GM12878 (cell line): Measurements from ENCODE around the gene ATRN. TPM values are rescaled to one million over a fixed set of nuclear protein-coding genes. Genes with fewer than 3 reads are reported as not detected.

Experiments used
- ATAC-seq: fragments of 200-7000 bp; cut with Tn5 transposase; 3 replicates; pipeline ENCODE4 v1.9.1; 2020; ENCODE audit warnings: mild to moderate bottlenecking, moderate library complexity
- BruUV-seq: library from RNA; stranded (reverse); fragments of 400-500 nt; replicated peaks from 2 replicates; lab custom pipeline; 2021; lab: Mats Ljungman, UMichigan
- CTCF ChIA-PET: fragments of 300-600 bp; sonication (Branson Sonifier 250); formaldehyde crosslinking; extraction: SDS; loops from one replicate; lab custom pipeline; 2021; ENCODE audit warnings: inconsistent platforms; lab: Yijun Ruan, JAX
- POLR2A ChIA-PET: fragments of 350-600 bp; formaldehyde crosslinking; extraction: SDS; loops from one replicate; lab custom pipeline; 2021; ENCODE audit warnings: inconsistent platforms; lab: Charles Lee
- RAD21 ChIA-PET: fragments of 300-600 bp; sonication (Branson Sonifier 250); formaldehyde crosslinking; loops from one replicate; lab custom pipeline; 2023; ENCODE audit warnings: antibody characterized with exemption; ENCODE audit not compliant: unreplicated experiment; lab: Charles Lee
- SMC1A ChIA-PET: fragments of 300-600 bp; sonication (Branson Sonifier 250); formaldehyde crosslinking; loops from one replicate; lab custom pipeline; 2023; ENCODE audit not compliant: unreplicated experiment, uncharacterized antibody; lab: Charles Lee
- DNase-seq: peaks from one replicate; pipeline ENCODE4 v3.0.0-alpha.2; 2011; ENCODE audit warnings: low read depth, low spot score
- FAIRE-seq: peaks from 3 replicates; lab custom pipeline; 2011; peaks lifted over from hg19 to GRCh38; lab: Jason Lieb, UNC
- H2AFZ ChIP-seq: 2 replicates; pipeline ENCODE4 v1.6.0; 2011; ENCODE audit warnings: low read depth, low read length, control low read depth; ENCODE audit not compliant: control insufficient read depth
- H3K27ac ChIP-seq: 2 replicates; pipeline ENCODE4 v1.5.1; 2011; ENCODE audit warnings: control low read depth; ENCODE audit not compliant: control insufficient read depth, insufficient read depth
- H3K27me3 ChIP-seq, 2 experiments: replicated peaks in 1 of 2; 2 replicates each; pipeline versions ENCODE4 v1.6.0 to v1.6.1; 2011; ENCODE audit warnings: low read length in 1 of 2; ENCODE audit not compliant: control insufficient read depth in 2 of 2, insufficient read depth in 2 of 2
- H3K36me3 ChIP-seq, 2 experiments: 2 replicates each; pipeline ENCODE4 v1.5.1; 2011; ENCODE audit warnings: low read length in 1 of 2; ENCODE audit not compliant: control insufficient read depth in 2 of 2, insufficient read depth in 2 of 2
- H3K4me1 ChIP-seq: 2 replicates; pipeline ENCODE4 v1.6.1; 2011; ENCODE audit warnings: mild to moderate bottlenecking, low read length, moderate library complexity, mixed read lengths; ENCODE audit not compliant: control insufficient read depth, insufficient read depth
- H3K4me2 ChIP-seq: 2 replicates; pipeline ENCODE4 v1.6.0; 2011; ENCODE audit warnings: control low read depth; ENCODE audit not compliant: control insufficient read depth, insufficient read depth
- H3K4me3 ChIP-seq: fragments of 200-600 bp; sonication (generic); 2 replicates; pipeline ENCODE4 v1.5.1; 2016
- H3K79me2 ChIP-seq: 2 replicates; pipeline ENCODE4 v1.6.0; 2011; ENCODE audit warnings: low read length; ENCODE audit not compliant: control insufficient read depth, insufficient read depth
- H3K9ac ChIP-seq: 2 replicates; pipeline ENCODE4 v1.8.0; 2011; ENCODE audit warnings: low read length, control low read depth, mixed read lengths; ENCODE audit not compliant: control insufficient read depth, insufficient read depth
- H3K9me3 ChIP-seq: replicated peaks from 3 replicates; pipeline ENCODE4 v1.5.1; 2011; ENCODE audit warnings: mild to moderate bottlenecking, low read length; ENCODE audit not compliant: control insufficient read depth, insufficient read depth
- H4K20me1 ChIP-seq: 2 replicates; pipeline ENCODE4 v1.6.0; 2011; ENCODE audit not compliant: control insufficient read depth, insufficient read depth
- CBX3 ChIP-seq: fragments of 200-600 bp; sonication (generic); IDR thresholded peaks from 2 replicates; pipeline ENCODE4 v1.6.1; 2016; ENCODE audit warnings: low read depth, borderline replicate concordance
- IRF4 ChIP-seq: IDR thresholded peaks from 2 replicates; pipeline ENCODE4 v1.6.1; 2011; ENCODE audit warnings: low read depth, low read length
- KDM1A ChIP-seq: fragments of 200-600 bp; sonication (generic); IDR thresholded peaks from 2 replicates; pipeline ENCODE4 v1.6.1; 2016; ENCODE audit warnings: borderline replicate concordance
- NFIC ChIP-seq: IDR thresholded peaks from 2 replicates; pipeline ENCODE4 v1.6.1; 2012; ENCODE audit warnings: low read depth, mild to moderate bottlenecking, inconsistent platforms, low read length, moderate library complexity
- NFXL1 ChIP-seq: fragments of 450-650 bp; IDR thresholded peaks from 2 replicates; pipeline ENCODE4 v1.6.1; 2017; ENCODE audit warnings: antibody characterized with exemption, mild to moderate bottlenecking, borderline replicate concordance
- PBX3 ChIP-seq: IDR thresholded peaks from 2 replicates; pipeline ENCODE4 v1.6.1; 2011; ENCODE audit warnings: mild to moderate bottlenecking, low read depth, low read length, moderate library complexity; ENCODE audit not compliant: insufficient replicate concordance
- RAD21 ChIP-seq: IDR thresholded peaks from 2 replicates; pipeline ENCODE4 v1.6.1; 2011; ENCODE audit warnings: mild to moderate bottlenecking, low read depth, low read length, moderate library complexity; ENCODE audit not compliant: insufficient read depth
- ZNF217 ChIP-seq: fragments of 450-650 bp; IDR thresholded peaks from 2 replicates; pipeline ENCODE4 v1.6.1; 2017; ENCODE audit warnings: antibody characterized with exemption, mild to moderate bottlenecking
- ZNF592 ChIP-seq: fragments of 450-650 bp; IDR thresholded peaks from 2 replicates; pipeline ENCODE4 v1.6.1; 2017; ENCODE audit warnings: mild to moderate bottlenecking, moderate library complexity
- ZSCAN29 ChIP-seq: fragments of 450-650 bp; IDR thresholded peaks from 2 replicates; pipeline ENCODE4 v1.6.1; 2017; ENCODE audit warnings: mild to moderate bottlenecking, moderate library complexity
- WGBS: methylation state at CpG from one replicate; pipeline ENCODE4 v1.1.6; 2016; ENCODE audit warnings: low lambda C conversion rate; ENCODE audit not compliant: insufficient replicate concordance, insufficient coverage; ENCODE audit errors: missing lambda C conversion rate; 5-methylcytosine and 5-hydroxymethylcytosine counted together
- in situ Hi-C: fragments of 300-500 bp; cut with MboI; formaldehyde crosslinking; loops from 9 replicates; pipeline ENCODE4 v1.14.3; 2018; ENCODE audit warnings: mixed read lengths
- intact Hi-C: fragments of 100-400 bp; cut with micrococcal nuclease; formaldehyde crosslinking; loops from one replicate; pipeline ENCODE4 v1.14.2; 2022; ENCODE audit not compliant: unreplicated experiment
- polyA plus RNA-seq, 11 experiments: library from polyadenylated mRNA; depleted of rRNA in 4 of 11; unstranded in 6 of 11; stranded (reverse) in 5 of 11; fragments of >200 nt; fragmentation: Nextera tagmentation in 4 of 11; fragmentation: Illumina TruSeq in 1 of 11; extraction: Ambion mirVana in 4 of 11; extraction: Trizol in 1 of 11; gene quantifications; 1 replicate in 1 of 11; 2 replicates in 10 of 11; pipeline versions ENCODE4 v1.2.1 to v1.2.3, GENCODE V29; 2011 to 2016; ENCODE audit warnings: inconsistent platforms in 2 of 11, missing spikeins in 2 of 11, low read depth in 1 of 11
- total RNA-seq, 4 experiments: library from RNA; depleted of rRNA in 3 of 4; stranded (reverse); fragments of >200 nt in 3 of 4; fragmentation: Illumina TruSeq in 1 of 4; extraction: Trizol in 1 of 4; gene quantifications; 2 replicates each; pipeline versions ENCODE4 v1.2.1 to v1.2.3, GENCODE V29; 2013 to 2021
- TF ChIP-seq, protein P1 (sequence below): IDR thresholded peaks from 2 replicates; pipeline ENCODE4 v1.6.1; 2012; ENCODE audit warnings: low read depth, low read length, improper control_type of control experiment

Gene ATRN
- total and polyA plus RNA-seq, 10 of the 15 experiments (the other 5 are each of a cell fraction or from before 2014, with no cell fraction given), result 0.71 to 11.6 (median 6.9) TPM

DNA sequence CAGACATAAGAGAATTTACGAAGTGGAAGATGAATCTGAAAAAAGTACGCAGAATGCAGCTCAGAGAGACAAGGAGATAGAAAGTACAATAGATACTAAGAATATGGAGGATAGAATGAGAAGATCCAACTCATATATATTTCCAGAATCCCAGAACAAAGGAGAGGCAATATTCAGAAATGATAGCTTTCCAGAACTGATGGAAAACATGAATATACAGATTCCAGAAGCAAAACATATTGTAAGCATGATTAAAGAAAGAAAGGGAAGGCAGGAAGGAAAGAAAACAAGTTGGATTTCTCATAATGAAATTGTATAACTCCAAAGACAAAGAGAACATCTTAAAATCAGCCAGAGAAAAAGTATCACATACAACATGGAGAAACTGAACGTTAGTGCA is 169.4 kb downstream of the ATRN start:
- RAD21 ChIA-PET, result no interaction called here
- 97% methylated on average over 3 of the region's 3 CpGs for WGBS
- no TSS peak for BruUV-seq
- SMC1A ChIA-PET, result interaction anchor here (1.1 to 1.4 kb wide), 3 partner anchors 18 to 100 kb away, joined by 3 read pairs; no protein-coding TSS in a partner anchor
- no peaks in the 10 kb centered on the region for H3K79me2 ChIP-seq
- H3K9ac ChIP-seq, result no peak overlapping the region
- no peak overlapping the region for H3K27ac ChIP-seq
- no peak for ATAC-seq
- H3K36me3 ChIP-seq, result peaks cover 0 to 7% of the 10 kb centered on the region in 2 experiments; a peak in 2 of 4 replicates
- intact Hi-C loops (no loop called here), in situ Hi-C loops (no loop called here)
- H3K4me3 ChIP-seq, result no peak overlapping the region
- no peaks in the 10 kb centered on the region for H4K20me1 ChIP-seq
- no peak overlapping the region for H2AFZ ChIP-seq
- CTCF ChIA-PET, result interaction anchor here (0.9 to 1.5 kb wide), 2 partner anchors 70 to 77 kb away, joined by 3 read pairs; no protein-coding TSS in a partner anchor
- DNase-seq, result no peak
- H3K4me1 ChIP-seq, result no peaks in the 10 kb centered on the region
- no peak for TF ChIP-seq KDM1A
- TF ChIP-seq CBX3, result no peak
- TF ChIP-seq PBX3, result no peak
- no peak for TF ChIP-seq RAD21
- H3K4me2 ChIP-seq, result no peak overlapping the region
- no peaks in the 10 kb centered on the region for H3K9me3 ChIP-seq
- no peak for FAIRE-seq
- POLR2A ChIA-PET, result no interaction called here
- no peaks in the 10 kb centered on the region for H3K27me3 ChIP-seq

- no peak overlapping the region for H3K27ac ChIP-seq
- intact Hi-C loops (no loop called here), in situ Hi-C loops (no loop called here)
- no peaks in the 10 kb centered on the region for H3K9me3 ChIP-seq
- WGBS, result 90% methylated on average over 20 of the region's 20 CpGs
- no peaks in the 10 kb centered on the region for H3K4me1 ChIP-seq
- no peaks in the 10 kb centered on the region for H3K79me2 ChIP-seq
- no peak overlapping the region for H2AFZ ChIP-seq
- no peaks in the 10 kb centered on the region for H4K20me1 ChIP-seq
- TF ChIP-seq ZSCAN29 (no peak), ZNF217 (no peak), ZNF592 (no peak), IRF4 (no peak), NFXL1 (no peak), NFIC (no peak)
- TF ChIP-seq, protein P1, sequence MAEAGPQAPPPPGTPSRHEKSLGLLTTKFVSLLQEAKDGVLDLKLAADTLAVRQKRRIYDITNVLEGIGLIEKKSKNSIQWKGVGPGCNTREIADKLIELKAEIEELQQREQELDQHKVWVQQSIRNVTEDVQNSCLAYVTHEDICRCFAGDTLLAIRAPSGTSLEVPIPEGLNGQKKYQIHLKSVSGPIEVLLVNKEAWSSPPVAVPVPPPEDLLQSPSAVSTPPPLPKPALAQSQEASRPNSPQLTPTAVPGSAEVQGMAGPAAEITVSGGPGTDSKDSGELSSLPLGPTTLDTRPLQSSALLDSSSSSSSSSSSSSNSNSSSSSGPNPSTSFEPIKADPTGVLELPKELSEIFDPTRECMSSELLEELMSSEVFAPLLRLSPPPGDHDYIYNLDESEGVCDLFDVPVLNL, result no peak
- no TSS peak for BruUV-seq
- ChIA-PET CTCF (no interaction called here), RAD21 (no interaction called here), SMC1A (no interaction called here), POLR2A (no interaction called here)
- no peaks in the 10 kb centered on the region for H3K27me3 ChIP-seq
- FAIRE-seq (no peak), ATAC-seq (no peak), DNase-seq (no peak)
- H3K36me3 ChIP-seq, result peaks cover 0 to 3% of the 10 kb centered on the region in 2 experiments; a peak in 2 of 4 replicates
- no peak overlapping the region for H3K4me2 ChIP-seq
- H3K4me3 ChIP-seq, result no peak overlapping the region
- H3K9ac ChIP-seq, result no peak overlapping the region
Observed at GRCh38 chr20:3645309-3646066, 174.7 kb downstream of the ATRN start.
